ENCODE results near the gene JAZF1.

GRCh38 chr7:28116041-28116440 is 64.6 kb downstream of the JAZF1 start:
- TF ChIP-seq YY1 (IDR thresholded peaks at IDR 0.05; ENCODE audit: insufficient read depth, insufficient read length) (no peak), ZNF274 (IDR thresholded peaks at IDR 0.05; ENCODE audit: low read depth, low read length) (no peak), SUZ12 (IDR thresholded peaks at IDR 0.05; ENCODE audit: extremely low read depth, insufficient read depth, insufficient read length) (no peak)
